IMR-90 (cell line): ENCODE measurements around the gene HLA-DRB1. TPM values are rescaled to one million over a fixed set of nuclear protein-coding genes. Genes with fewer than 3 reads are reported as not detected.
"Not testable (repeated sequence)": the region's sequence is repeated elsewhere in the genome, so short reads cannot be mapped to it uniquely, and the experiment has no call there.

Experiments
- ATAC-seq: fragments of 200-7000 bp; cut with Tn5 transposase; 2 replicates; pipeline ENCODE4 v1.9.1; 2020; ENCODE audit warnings: low read depth, mild to moderate bottlenecking, moderate library complexity
- BruUV-seq: library from RNA; stranded (reverse); fragments of 400-500 nt; replicated peaks from 2 replicates; lab custom pipeline; 2021; lab: Mats Ljungman, UMichigan
- CTCF ChIA-PET: fragments of 300-600 bp; formaldehyde crosslinking; extraction: SDS; loops from one replicate; lab custom pipeline; 2021; ENCODE audit warnings: antibody characterized with exemption; lab: Yijun Ruan, JAX
- POLR2A ChIA-PET: fragments of 300-600 bp; sonication (Branson Sonifier 250); formaldehyde crosslinking; loops from one replicate; lab custom pipeline; 2022; ENCODE audit warnings: antibody characterized with exemption; ENCODE audit not compliant: unreplicated experiment; lab: Charles Lee
- DNase-seq: peaks from one replicate; pipeline ENCODE4 v3.0.0; 2013
- H2AFZ ChIP-seq: replicated peaks from 2 replicates; pipeline ENCODE3; 2013; ENCODE audit warnings: low read length, mild to moderate bottlenecking; ENCODE audit not compliant: poor library complexity
- H2AK5ac ChIP-seq: 2 replicates; pipeline ENCODE4 v1.6.1; 2013; ENCODE audit warnings: low read depth, low read length, inconsistent platforms
- H2AK9ac ChIP-seq: replicated peaks from 2 replicates; pipeline ENCODE3; 2013; ENCODE audit warnings: mild to moderate bottlenecking, low read depth, low read length, moderate library complexity; ENCODE audit not compliant: poor library complexity
- H2BK120ac ChIP-seq: 2 replicates; pipeline ENCODE4 v1.6.1; 2013; ENCODE audit warnings: low read depth, low read length, inconsistent platforms
- H2BK15ac ChIP-seq: 3 replicates; pipeline ENCODE4 v1.6.1; 2013; ENCODE audit warnings: low read depth, low read length, inconsistent platforms
- H2BK20ac ChIP-seq: 2 replicates; pipeline ENCODE4 v1.6.1; 2013; ENCODE audit warnings: low read depth, mild to moderate bottlenecking, inconsistent platforms, low read length, moderate library complexity
- H2BK5ac ChIP-seq: 2 replicates; pipeline ENCODE4 v1.6.1; 2013; ENCODE audit warnings: mild to moderate bottlenecking, low read depth, low read length, inconsistent platforms; ENCODE audit not compliant: poor library complexity, severe bottlenecking
- H3K14ac ChIP-seq: replicated peaks from 2 replicates; pipeline ENCODE4 v1.6.1; 2013; ENCODE audit warnings: low read depth, low read length, inconsistent platforms
- H3K18ac ChIP-seq: 2 replicates; pipeline ENCODE4 v1.6.1; 2013; ENCODE audit warnings: low read depth, low read length, control low read depth
- H3K23ac ChIP-seq: 2 replicates; pipeline ENCODE4 v1.6.1; 2013; ENCODE audit warnings: low read depth, low read length, inconsistent platforms
- H3K27ac ChIP-seq: 2 replicates; pipeline ENCODE4 v1.5.1; 2013; ENCODE audit warnings: mild to moderate bottlenecking, control low read depth, low read length; ENCODE audit not compliant: insufficient read depth
- H3K27me3 ChIP-seq: 2 replicates; pipeline ENCODE4 v1.6.1; 2013; ENCODE audit warnings: low read length; ENCODE audit not compliant: control insufficient read depth, insufficient read depth
- H3K36me3 ChIP-seq: 2 replicates; pipeline ENCODE4 v1.6.1; 2013; ENCODE audit warnings: low read length, mixed read lengths; ENCODE audit not compliant: control insufficient read depth, insufficient read depth
- H3K4ac ChIP-seq: 2 replicates; pipeline ENCODE4 v1.6.1; 2013; ENCODE audit warnings: low read depth, low read length, inconsistent platforms
- H3K4me1 ChIP-seq: 2 replicates; pipeline ENCODE4 v1.6.1; 2013; ENCODE audit warnings: low read length, mixed read lengths; ENCODE audit not compliant: control insufficient read depth, insufficient read depth
- H3K4me2 ChIP-seq: 2 replicates; pipeline ENCODE4 v1.6.1; 2013; ENCODE audit warnings: low read depth, mild to moderate bottlenecking, control low read depth, low read length, moderate library complexity
- H3K4me3 ChIP-seq: 2 replicates; pipeline ENCODE4 v1.5.1; 2013; ENCODE audit warnings: low read depth, mild to moderate bottlenecking, control low read depth, low read length, moderate library complexity; ENCODE audit not compliant: insufficient read depth
- H3K56ac ChIP-seq: 2 replicates; pipeline ENCODE4 v1.6.1; 2013; ENCODE audit warnings: low read length, inconsistent platforms; ENCODE audit not compliant: insufficient read depth; ENCODE audit errors: extremely low read depth
- H3K79me1 ChIP-seq, 2 experiments: 2 replicates each; pipeline ENCODE4 v1.6.1; 2013; ENCODE audit warnings: low read length in 2 of 2, inconsistent platforms in 1 of 2, low read depth in 1 of 2
- H3K9ac ChIP-seq: 2 replicates; pipeline ENCODE4 v1.6.1; 2013; ENCODE audit warnings: low read depth, low read length, control low read depth
- H3K9me1 ChIP-seq: 2 replicates; pipeline ENCODE4 v1.6.1; 2013; ENCODE audit warnings: low read length, inconsistent platforms; ENCODE audit not compliant: insufficient read depth
- H3K9me3 ChIP-seq: 2 replicates; pipeline ENCODE4 v1.6.1; 2013; ENCODE audit warnings: low read length; ENCODE audit not compliant: control insufficient read depth, insufficient read depth
- H4K20me1 ChIP-seq: 2 replicates; pipeline ENCODE4 v1.6.1; 2013; ENCODE audit warnings: low read length, inconsistent platforms; ENCODE audit not compliant: insufficient read depth
- H4K5ac ChIP-seq: 2 replicates; pipeline ENCODE4 v1.6.1; 2013; ENCODE audit warnings: mild to moderate bottlenecking, low read depth, low read length, control low read depth
- H4K8ac ChIP-seq, 2 experiments: 2 replicates each; pipeline ENCODE4 v1.6.1; 2013; ENCODE audit warnings: low read depth in 2 of 2, low read length in 2 of 2, control low read depth in 1 of 2, inconsistent platforms in 1 of 2
- H4K91ac ChIP-seq: 2 replicates; pipeline ENCODE4 v1.6.1; 2013; ENCODE audit warnings: low read depth, low read length, inconsistent platforms; ENCODE audit not compliant: insufficient read depth
- WGBS, 2 experiments: methylation state at CpG; one replicate each; pipeline versions ENCODE4 v1.1.5 to v1.1.7; 2013; ENCODE audit warnings: missing lambda C conversion rate in 2 of 2; ENCODE audit not compliant: insufficient read length in 1 of 2; ENCODE audit errors: extremely low coverage in 2 of 2; 5-methylcytosine and 5-hydroxymethylcytosine counted together
- dilution Hi-C: fragments of 300-500 bp; cut with HindIII; formaldehyde crosslinking; loops from one replicate; pipeline ENCODE4 v1.14.3; 2018; ENCODE audit warnings: low sequenced_read_pairs; ENCODE audit not compliant: unreplicated experiment
- in situ Hi-C: fragments of 300-500 bp; cut with MboI; formaldehyde crosslinking; loops from 3 replicates; pipeline ENCODE4 v1.14.3; 2019; ENCODE audit warnings: low sequenced_read_pairs, inconsistent platforms, mixed read lengths
- intact Hi-C: fragments of 100-400 bp; cut with micrococcal nuclease; formaldehyde crosslinking; loops from 2 replicates; pipeline ENCODE4 v1.10.0; 2022
- polyA plus RNA-seq, 3 experiments: library from polyadenylated mRNA; depleted of rRNA; stranded (reverse); fragments of >200 nt; gene quantifications; 2 replicates each; pipeline ENCODE4 v1.2.3, GENCODE V29; 2012; ENCODE audit warnings: low replicate concordance in 1 of 3
- total RNA-seq: library from RNA; depleted of rRNA; stranded (reverse); fragments of >200 nt; gene quantifications from 2 replicates; pipeline ENCODE4 v1.2.3, GENCODE V29; 2012

Gene HLA-DRB1
- total and polyA plus RNA-seq, 2 of the 4 experiments (the other 2 are of a cell fraction) = not detected

GRCh38 chr6:32577493-32577892 lies 12.2 kb downstream of the HLA-DRB1 start:
- WGBS, 2 experiments = no CpG with 5 or more reads among the region's 5 CpGs
- BruUV-seq, H2BK15ac ChIP-seq: not testable (repeated sequence)

More at GRCh38 chr6:32577493-32577892, 12.2 kb downstream of the HLA-DRB1 start:
- H3K36me3 ChIP-seq, H3K9ac ChIP-seq, H3K18ac ChIP-seq, H3K4me3 ChIP-seq, dilution Hi-C loops, H3K23ac ChIP-seq, H4K5ac ChIP-seq, H2AK9ac ChIP-seq, H4K20me1 ChIP-seq, H3K14ac ChIP-seq, H3K27ac ChIP-seq, H2BK20ac ChIP-seq, H4K8ac ChIP-seq, H3K9me1 ChIP-seq, H2BK5ac ChIP-seq, H2AK5ac ChIP-seq, H4K91ac ChIP-seq, H3K56ac ChIP-seq, H3K4ac ChIP-seq, H3K4me2 ChIP-seq, H3K4me1 ChIP-seq, CTCF ChIA-PET, H3K79me1 ChIP-seq, POLR2A ChIA-PET, H3K9me3 ChIP-seq, intact Hi-C loops, H2AFZ ChIP-seq, in situ Hi-C loops, H2BK120ac ChIP-seq, ATAC-seq, H3K27me3 ChIP-seq, DNase-seq: not testable (repeated sequence)
